ENCODE measurements around the gene TRIP12.

The TRIP12 gene

DNA sequence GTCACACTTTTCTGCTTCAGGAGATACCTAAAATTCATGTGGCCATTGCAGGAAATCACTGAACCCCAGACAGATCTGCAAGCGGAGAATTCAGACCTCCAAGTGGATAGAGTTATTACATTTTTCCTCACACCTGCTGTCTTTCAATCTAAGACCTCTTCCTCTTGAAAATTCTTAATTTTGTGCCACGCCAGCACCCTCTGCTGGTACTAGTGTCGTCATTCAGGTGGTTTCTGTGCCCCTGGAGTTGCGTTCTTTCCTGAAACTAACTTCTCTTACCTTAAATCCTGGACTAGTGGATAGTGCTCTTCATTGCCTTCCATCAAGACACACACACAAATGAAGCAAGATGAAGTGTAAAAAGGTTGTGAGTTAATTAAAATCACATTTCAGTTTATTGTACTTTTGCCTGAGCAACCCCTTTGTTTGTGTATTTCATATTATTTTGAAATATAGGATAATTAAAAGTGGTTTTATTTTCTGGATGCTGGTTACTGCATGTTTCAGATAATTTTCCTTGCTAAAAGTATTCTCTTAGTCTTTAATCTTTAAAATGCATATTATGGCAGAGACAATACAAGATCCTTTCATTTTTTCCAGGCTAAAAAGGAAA is 205.8 kb downstream of the TRIP12 start:
- no peak for DNase-seq (ENCODE audit: low read depth, low spot score)

- DNase-seq (ENCODE audit: low read depth, low spot score), result no peak
Observed at GRCh38 chr2:229714736-229715541, 206.9 kb downstream of the TRIP12 start.

DNA sequence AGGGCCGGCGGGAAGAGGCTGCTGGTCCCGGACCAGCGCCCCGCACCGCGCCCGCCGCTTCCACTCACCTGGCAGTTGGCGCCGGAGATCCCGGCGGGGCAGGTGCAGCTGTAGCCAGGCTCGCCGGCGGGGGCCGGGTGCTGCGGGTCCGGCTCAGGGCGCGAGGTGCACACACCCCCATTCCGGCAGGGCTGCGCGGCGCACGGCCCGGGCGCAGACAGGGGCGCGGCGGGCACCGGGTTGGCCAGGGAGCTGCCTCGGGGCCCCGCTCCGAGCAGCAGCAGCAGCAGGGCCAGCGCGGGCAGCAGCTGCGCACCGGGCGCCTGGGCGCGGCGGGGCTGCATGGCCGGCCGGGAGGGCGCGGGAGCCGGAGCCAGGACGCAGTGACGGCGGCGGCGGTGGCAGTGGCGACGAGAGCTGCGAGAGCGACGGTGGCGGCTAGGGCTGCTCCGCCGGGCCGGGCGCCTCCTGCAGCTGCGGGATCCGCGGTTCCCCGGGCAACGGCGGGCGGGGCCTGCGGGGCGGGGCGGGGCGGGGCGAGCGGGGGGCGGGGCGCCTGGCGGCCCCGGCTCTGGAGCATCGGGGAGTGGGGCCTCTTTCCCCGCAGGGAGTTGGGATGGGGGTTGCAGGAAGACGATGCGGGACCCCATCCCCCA is 207.6 kb downstream of the TRIP12 start, which contains the start of gene DNER:
Gene DNER, minus strand, starts transcription at position 476 of the 656 bp plus-strand sequence. Its CDS starts 132 bp downstream, at position 344.
- no peak for DNase-seq (ENCODE audit: low read depth, low spot score)
